COR-L47 (cell line): ENCODE measurements around the gene ARSG.

Experiments
- DNase-seq: peaks from one replicate; lab custom pipeline; 2025; lab: John Stamatoyannopoulos, UW

ARSG gene

GRCh38 chr17:68451670-68452354 is 160.5 kb downstream of the ARSG start:
- no peak for DNase-seq

- peak; percentile 42 for DNase-seq
Measured at GRCh38 chr17:68452724-68453290, 161.5 kb downstream of the ARSG start.

- no peak for DNase-seq
Measured at GRCh38 chr17:68453991-68454665, 162.8 kb downstream of the ARSG start.

- peak; percentile 83 for DNase-seq
Measured at GRCh38 chr17:68455901-68456338, 164.6 kb downstream of the ARSG start.

- no peak for DNase-seq
Measured at GRCh38 chr17:68456339-68457167, 165.3 kb downstream of the ARSG start.

- DNase-seq, result peak; percentile 65
Measured at GRCh38 chr17:68457168-68457538, 165.9 kb downstream of the ARSG start, which contains the start of gene WIPI1. WIPI1 (minus strand) TSS chr17:68457496; CDS start chr17:68457421, 75 bp downstream.

GRCh38 chr17:68457539-68458259 is 166.4 kb downstream of the ARSG start:
- DNase-seq, result peak; percentile 95

- DNase-seq, result no peak
Measured at GRCh38 chr17:68458260-68459036, 167.2 kb downstream of the ARSG start.

GRCh38 chr17:68459037-68459639 is 167.8 kb downstream of the ARSG start:
- DNase-seq, result no peak

GRCh38 chr17:68460146-68460545 is 168.9 kb downstream of the ARSG start:
- DNase-seq, result no peak

GRCh38 chr17:68460715-68461114 is 169.4 kb downstream of the ARSG start:
- no peak for DNase-seq

GRCh38 chr17:68461122-68461539 is 169.8 kb downstream of the ARSG start:
- DNase-seq, result no peak

GRCh38 chr17:68461589-68461988 is 170.3 kb downstream of the ARSG start:
- no peak for DNase-seq

- DNase-seq, result peak; percentile 92
Measured at GRCh38 chr17:68462381-68463210, 171.3 kb downstream of the ARSG start.

GRCh38 chr17:68463211-68464019 is 172.1 kb downstream of the ARSG start:
- no peak for DNase-seq

- no peak for DNase-seq
Measured at GRCh38 chr17:68468334-68468733, 177.0 kb downstream of the ARSG start.

- DNase-seq, result no peak
Measured at GRCh38 chr17:68468788-68469187, 177.5 kb downstream of the ARSG start.
